Measurements from ENCODE around the gene DMC1. TPM values are rescaled to one million over a fixed set of nuclear protein-coding genes. Genes with fewer than 3 reads are reported as not detected.
"Not testable (repeated sequence)": the region's sequence is repeated elsewhere in the genome, so short reads cannot be mapped to it uniquely, and the experiment has no call there.

DMC1 gene
- total RNA-seq, 1 donor from 2014 or later: 1.4 TPM

DNA sequence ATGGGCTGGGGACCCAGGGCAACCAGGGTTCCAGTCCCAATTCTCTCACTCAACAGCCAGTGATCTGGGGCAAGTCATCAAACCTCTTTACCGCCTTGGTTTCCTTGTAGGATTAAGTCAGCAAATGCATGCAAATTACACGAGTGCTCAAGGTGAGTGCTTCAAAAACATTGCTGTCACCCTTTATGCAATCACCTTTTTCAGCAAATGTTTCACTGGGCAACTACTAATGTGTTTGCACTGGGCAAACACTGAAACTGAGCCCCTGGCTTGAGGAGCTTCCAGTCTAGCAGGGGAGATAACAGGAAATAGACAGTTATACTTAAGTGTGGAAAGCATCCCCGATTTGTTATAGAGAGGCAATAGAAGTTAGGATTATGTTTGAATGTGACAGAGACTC lies 37.7 kb upstream of the DMC1 start:
- DNase-seq (ENCODE audit: extremely low spot score, unreplicated experiment): no peak
- Mint-ChIP-seq H3K36me3 (ENCODE audit: unreplicated experiment) (no peaks in the 10 kb centered on the region), H3K4me3 (ENCODE audit: unreplicated experiment) (no peak overlapping the region), H3K9me3 (ENCODE audit: unreplicated experiment) (no peaks in the 10 kb centered on the region), H3K4me1 (ENCODE audit: unreplicated experiment) (peaks cover 11% of the 10 kb centered on the region), H3K27me3 (ENCODE audit: unreplicated experiment) (no peaks in the 10 kb centered on the region), H3K27ac (ENCODE audit: unreplicated experiment) (no peak overlapping the region)
- TF ChIP-seq, protein P1, sequence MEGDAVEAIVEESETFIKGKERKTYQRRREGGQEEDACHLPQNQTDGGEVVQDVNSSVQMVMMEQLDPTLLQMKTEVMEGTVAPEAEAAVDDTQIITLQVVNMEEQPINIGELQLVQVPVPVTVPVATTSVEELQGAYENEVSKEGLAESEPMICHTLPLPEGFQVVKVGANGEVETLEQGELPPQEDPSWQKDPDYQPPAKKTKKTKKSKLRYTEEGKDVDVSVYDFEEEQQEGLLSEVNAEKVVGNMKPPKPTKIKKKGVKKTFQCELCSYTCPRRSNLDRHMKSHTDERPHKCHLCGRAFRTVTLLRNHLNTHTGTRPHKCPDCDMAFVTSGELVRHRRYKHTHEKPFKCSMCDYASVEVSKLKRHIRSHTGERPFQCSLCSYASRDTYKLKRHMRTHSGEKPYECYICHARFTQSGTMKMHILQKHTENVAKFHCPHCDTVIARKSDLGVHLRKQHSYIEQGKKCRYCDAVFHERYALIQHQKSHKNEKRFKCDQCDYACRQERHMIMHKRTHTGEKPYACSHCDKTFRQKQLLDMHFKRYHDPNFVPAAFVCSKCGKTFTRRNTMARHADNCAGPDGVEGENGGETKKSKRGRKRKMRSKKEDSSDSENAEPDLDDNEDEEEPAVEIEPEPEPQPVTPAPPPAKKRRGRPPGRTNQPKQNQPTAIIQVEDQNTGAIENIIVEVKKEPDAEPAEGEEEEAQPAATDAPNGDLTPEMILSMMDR (IDR thresholded peaks at IDR 0.05): no peak

DNA sequence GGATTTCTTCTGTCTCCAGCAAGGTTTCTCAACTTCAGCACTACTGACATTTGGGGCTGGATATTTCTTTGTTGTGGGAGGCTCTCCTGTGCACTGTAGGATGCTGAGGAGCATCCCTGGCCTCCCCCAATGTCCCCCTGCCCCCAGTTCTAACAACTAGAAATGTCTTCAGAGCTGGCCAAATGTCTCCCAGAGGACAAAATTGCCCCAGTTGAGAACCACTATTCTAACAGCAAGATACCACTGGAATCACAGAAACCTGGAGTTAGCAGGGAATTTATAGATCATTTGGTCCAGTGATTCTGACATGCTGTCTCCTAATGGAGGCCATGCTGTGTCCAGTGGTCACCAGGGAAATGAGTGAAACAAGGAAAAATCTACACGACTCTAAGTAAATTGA lies 32.2 kb upstream of the DMC1 start:
- TF ChIP-seq, protein P1 (IDR thresholded peaks at IDR 0.05): no peak
- no peak for DNase-seq (ENCODE audit: extremely low spot score, unreplicated experiment)
- H3K9me3 Mint-ChIP-seq (ENCODE audit: unreplicated experiment): no peaks in the 10 kb centered on the region
- no peaks in the 10 kb centered on the region for H3K27me3 Mint-ChIP-seq (ENCODE audit: unreplicated experiment)
- H3K4me3 Mint-ChIP-seq (ENCODE audit: unreplicated experiment): no peak overlapping the region
- H3K36me3 Mint-ChIP-seq (ENCODE audit: unreplicated experiment): peaks cover 10% of the 10 kb centered on the region
- H3K27ac Mint-ChIP-seq (ENCODE audit: unreplicated experiment): no peak overlapping the region
- peaks cover 11% of the 10 kb centered on the region for H3K4me1 Mint-ChIP-seq (ENCODE audit: unreplicated experiment)

DNA sequence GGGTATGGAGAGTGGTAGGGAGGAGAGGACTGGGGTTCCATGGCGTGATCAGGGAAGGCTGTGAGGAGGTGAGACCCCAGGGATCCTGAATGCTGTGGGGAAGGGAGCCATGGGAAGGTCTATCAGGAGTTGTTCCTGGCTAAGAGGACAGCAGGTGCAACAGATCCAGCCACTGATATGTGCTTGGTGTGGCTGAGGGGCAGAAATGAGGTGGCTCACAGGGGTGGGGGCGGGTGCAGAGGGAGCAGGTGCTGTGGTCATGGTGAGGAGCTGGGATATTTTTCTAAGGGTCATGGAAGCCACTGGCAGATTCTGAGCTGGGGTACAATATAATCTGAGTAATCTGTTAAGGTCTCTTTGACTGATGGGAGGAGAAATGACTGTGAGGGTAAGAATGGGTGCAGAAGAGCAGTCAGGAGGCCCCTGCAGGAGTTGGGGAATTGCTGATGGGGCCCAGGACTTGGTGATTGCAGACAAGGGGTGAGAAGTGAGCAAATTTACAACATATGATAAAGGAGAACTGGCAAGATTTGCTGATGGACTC lies 31.3 kb upstream of the DMC1 start:
- H3K27ac Mint-ChIP-seq (ENCODE audit: unreplicated experiment): no peak overlapping the region
- H3K9me3 Mint-ChIP-seq (ENCODE audit: unreplicated experiment): no peaks in the 10 kb centered on the region
- DNase-seq (ENCODE audit: extremely low spot score, unreplicated experiment): no peak
- TF ChIP-seq, protein P1 (IDR thresholded peaks at IDR 0.05): no peak
- H3K4me3 Mint-ChIP-seq (ENCODE audit: unreplicated experiment): no peak overlapping the region
- H3K36me3 Mint-ChIP-seq (ENCODE audit: unreplicated experiment): peaks cover 11% of the 10 kb centered on the region
- H3K27me3 Mint-ChIP-seq (ENCODE audit: unreplicated experiment): no peaks in the 10 kb centered on the region
- peaks cover 6% of the 10 kb centered on the region for H3K4me1 Mint-ChIP-seq (ENCODE audit: unreplicated experiment)

DNA sequence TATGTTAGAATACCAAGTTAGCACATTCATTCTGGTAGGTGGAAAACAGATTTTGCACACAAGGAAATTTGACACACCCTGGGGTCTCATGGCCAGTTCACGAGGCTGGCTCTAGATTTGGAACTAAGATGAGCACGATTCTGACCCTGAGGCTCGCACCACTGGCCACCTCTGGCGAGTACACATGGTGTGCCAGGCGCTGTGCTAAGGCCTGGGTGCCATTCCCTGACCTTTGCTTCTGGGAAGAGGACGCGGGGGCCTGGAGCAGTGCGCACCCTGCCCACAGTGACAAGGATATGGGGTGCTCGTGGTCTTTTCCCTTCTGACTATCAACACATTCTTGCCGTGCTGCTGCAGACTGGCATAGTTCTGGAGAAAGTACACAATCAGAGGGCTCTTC lies 29.5 kb upstream of the DMC1 start:
- TF ChIP-seq, protein P1 (IDR thresholded peaks at IDR 0.05): no peak
- no peak for DNase-seq (ENCODE audit: extremely low spot score, unreplicated experiment)
- Mint-ChIP-seq H3K36me3 (ENCODE audit: unreplicated experiment) (peaks cover 11% of the 10 kb centered on the region), H3K9me3 (ENCODE audit: unreplicated experiment) (no peaks in the 10 kb centered on the region), H3K4me1 (ENCODE audit: unreplicated experiment) (no peaks in the 10 kb centered on the region), H3K4me3 (ENCODE audit: unreplicated experiment) (no peak overlapping the region), H3K27ac (ENCODE audit: unreplicated experiment) (no peak overlapping the region), H3K27me3 (ENCODE audit: unreplicated experiment) (no peaks in the 10 kb centered on the region)

DNA sequence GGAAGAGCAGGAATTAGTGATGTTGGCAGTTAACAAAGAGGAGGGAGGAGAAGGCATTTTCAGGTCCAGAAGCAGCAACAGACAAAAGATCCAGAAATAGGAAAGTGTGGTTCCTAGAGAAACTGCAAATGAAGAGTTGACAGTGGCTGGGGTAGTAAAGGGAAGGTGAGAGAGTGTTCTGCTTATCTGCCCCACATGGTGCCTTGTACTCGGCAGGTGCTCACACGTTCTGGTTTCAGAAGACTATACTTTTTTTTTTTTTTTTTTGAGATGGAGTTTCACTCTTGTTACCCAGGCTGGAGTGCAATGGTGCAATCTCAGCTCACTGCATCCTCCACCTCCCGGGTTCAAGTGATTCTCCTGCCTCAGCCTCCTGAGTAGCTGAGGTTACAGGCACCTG lies 12.9 kb upstream of the DMC1 start:
- H3K4me3 Mint-ChIP-seq (ENCODE audit: unreplicated experiment); H3K27me3 Mint-ChIP-seq (ENCODE audit: unreplicated experiment); H3K4me1 Mint-ChIP-seq (ENCODE audit: unreplicated experiment); DNase-seq (ENCODE audit: extremely low spot score, unreplicated experiment); H3K27ac Mint-ChIP-seq (ENCODE audit: unreplicated experiment): not testable (repeated sequence)
- peaks cover 12% of the 10 kb centered on the region for H3K9me3 Mint-ChIP-seq (ENCODE audit: unreplicated experiment)
- H3K36me3 Mint-ChIP-seq (ENCODE audit: unreplicated experiment): peaks cover 25% of the 10 kb centered on the region

DNA sequence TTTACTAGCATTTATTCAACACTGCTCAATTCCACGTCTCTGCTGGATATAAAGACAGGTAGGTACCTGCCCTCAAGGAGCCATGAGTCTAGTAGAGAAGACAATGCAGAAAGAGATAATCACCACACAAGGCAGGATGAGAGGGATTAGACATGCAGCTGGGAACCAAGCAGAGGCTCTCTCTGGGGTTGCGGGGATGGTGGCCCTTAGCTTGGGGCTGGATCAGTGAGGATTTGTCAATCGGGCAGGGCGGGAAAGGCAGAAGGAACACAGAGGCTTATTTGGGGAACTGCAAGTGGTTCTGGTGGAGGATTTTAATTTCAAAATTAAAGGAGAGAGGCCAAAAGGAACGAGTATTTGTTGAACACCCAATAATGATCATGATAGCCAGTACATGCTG lies 8.5 kb upstream of the DMC1 start:
- Mint-ChIP-seq H3K9me3 (ENCODE audit: unreplicated experiment) (no peaks in the 10 kb centered on the region), H3K4me1 (ENCODE audit: unreplicated experiment) (no peaks in the 10 kb centered on the region), H3K36me3 (ENCODE audit: unreplicated experiment) (no peaks in the 10 kb centered on the region), H3K27me3 (ENCODE audit: unreplicated experiment) (peaks cover 5% of the 10 kb centered on the region), H3K4me3 (ENCODE audit: unreplicated experiment) (no peak overlapping the region), H3K27ac (ENCODE audit: unreplicated experiment) (no peak overlapping the region)
- DNase-seq (ENCODE audit: extremely low spot score, unreplicated experiment): no peak
- TF ChIP-seq, protein P1 (IDR thresholded peaks at IDR 0.05): no peak

Data from osteocyte (in vitro differentiated cells).